ENCODE results near the gene CNOT1. TPM values are rescaled to one million over a fixed set of nuclear protein-coding genes. Genes with fewer than 3 reads are reported as not detected.

Gene CNOT1
- total RNA-seq, 1 experiment from 2014 or later = 328 TPM

DNA sequence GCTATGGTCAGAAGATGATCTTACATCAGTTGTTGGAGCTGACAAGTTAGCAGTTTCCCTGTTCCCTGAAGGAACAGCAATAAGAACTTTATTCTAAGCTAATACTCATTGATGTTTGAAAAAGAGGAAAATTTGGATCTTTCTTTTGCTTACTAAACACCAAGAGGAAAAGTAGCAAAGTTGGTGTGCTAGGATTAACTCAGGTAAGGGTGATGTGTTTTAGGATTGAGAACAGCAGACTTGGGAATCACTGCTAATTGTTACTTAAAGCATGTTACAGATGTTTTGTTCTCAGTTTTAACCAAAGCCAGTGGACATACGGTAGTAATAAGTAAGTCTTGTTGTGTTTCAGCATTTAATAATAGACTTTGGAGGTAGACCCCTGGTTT lies 110.7 kb downstream of the CNOT1 start:
- H3K4me3 Mint-ChIP-seq = no peak overlapping the region
- Histone ChIP-seq H3K56ac (ENCODE audit: insufficient read length, low read depth, low read length) (no peak overlapping the region), H3T11ph (ENCODE audit: low read length) (no peak overlapping the region), H2BK120ac (ENCODE audit: low read depth, low read length, poor library complexity, severe bottlenecking) (no peak overlapping the region), H3K79me1 (ENCODE audit: insufficient read depth, low read depth, low read length, poor library complexity, severe bottlenecking) (no peaks in the 10 kb centered on the region), H2BK15ac (ENCODE audit: low read depth, low read length) (no peak overlapping the region), H4K8ac (replicated peaks; ENCODE audit: insufficient read length, low read depth, low read length) (no peak overlapping the region), H3K18ac (ENCODE audit: insufficient read length, low read depth, low read length) (no peak overlapping the region), H3K4ac (ENCODE audit: low read depth, low read length) (no peak overlapping the region), H4K20me1 (ENCODE audit: control insufficient read depth, insufficient read depth, insufficient read length) (no peaks in the 10 kb centered on the region), H3K27me3 (ENCODE audit: insufficient read depth, low read length) (no peaks in the 10 kb centered on the region), H3K4me1 (ENCODE audit: insufficient read depth, low read length) (0 out of 2 replicates have a peak, but pooled peaks cover 3% of the 10 kb centered on the region), H3K23ac (ENCODE audit: insufficient read length, low read depth, low read length) (no peak overlapping the region), H3K27ac (ENCODE audit: insufficient read length, low read depth, low read length) (no peak overlapping the region), H3K4me2 (ENCODE audit: insufficient read depth, insufficient read length, low read length) (no peak overlapping the region), H2BK12ac (ENCODE audit: insufficient read length, low read depth, low read length) (no peak overlapping the region), H2BK5ac (ENCODE audit: insufficient read length, low read length) (no peak overlapping the region), H2AFZ (ENCODE audit: low read length) (no peak overlapping the region), H3K9ac (ENCODE audit: extremely low read depth, insufficient read length, low read length) (no peak overlapping the region), H4K91ac (ENCODE audit: insufficient read length, low read depth, low read length) (no peak overlapping the region), H3K23me2 (ENCODE audit: insufficient read length, low read depth, low read length, poor library complexity, severe bottlenecking) (no peaks in the 10 kb centered on the region), H2AK5ac (ENCODE audit: insufficient read length, low read length) (no peak overlapping the region), H2BK20ac (ENCODE audit: low read depth, low read length, poor library complexity, severe bottlenecking) (no peak overlapping the region), H3K79me2 (ENCODE audit: insufficient read depth, low read length) (no peaks in the 10 kb centered on the region), H4K5ac (ENCODE audit: insufficient read length, low read depth, low read length) (no peak overlapping the region), H3K9me3 (ENCODE audit: control insufficient read depth, low read depth, low read length) (no peaks in the 10 kb centered on the region), H3K14ac (ENCODE audit: insufficient read depth, low read length) (no peak overlapping the region)
- peaks cover 26 to 84% (median 61%) of the 10 kb centered on the region in 3 experiments; a peak in 6 of 7 replicates for H3K36me3 Mint-ChIP-seq (ENCODE audit: insufficient read depth in 1 of 3, low read depth in 3 of 3)
- H3K27me3 Mint-ChIP-seq (ENCODE audit: low read depth) = no peaks in the 10 kb centered on the region; the same call in 1 of the 2 replicates
- WGBS (ENCODE audit: extremely low coverage, insufficient read length, low lambda C conversion rate) = no CpG with 5 or more reads among the region's 1 CpG
- TF ChIP-seq, protein P1, sequence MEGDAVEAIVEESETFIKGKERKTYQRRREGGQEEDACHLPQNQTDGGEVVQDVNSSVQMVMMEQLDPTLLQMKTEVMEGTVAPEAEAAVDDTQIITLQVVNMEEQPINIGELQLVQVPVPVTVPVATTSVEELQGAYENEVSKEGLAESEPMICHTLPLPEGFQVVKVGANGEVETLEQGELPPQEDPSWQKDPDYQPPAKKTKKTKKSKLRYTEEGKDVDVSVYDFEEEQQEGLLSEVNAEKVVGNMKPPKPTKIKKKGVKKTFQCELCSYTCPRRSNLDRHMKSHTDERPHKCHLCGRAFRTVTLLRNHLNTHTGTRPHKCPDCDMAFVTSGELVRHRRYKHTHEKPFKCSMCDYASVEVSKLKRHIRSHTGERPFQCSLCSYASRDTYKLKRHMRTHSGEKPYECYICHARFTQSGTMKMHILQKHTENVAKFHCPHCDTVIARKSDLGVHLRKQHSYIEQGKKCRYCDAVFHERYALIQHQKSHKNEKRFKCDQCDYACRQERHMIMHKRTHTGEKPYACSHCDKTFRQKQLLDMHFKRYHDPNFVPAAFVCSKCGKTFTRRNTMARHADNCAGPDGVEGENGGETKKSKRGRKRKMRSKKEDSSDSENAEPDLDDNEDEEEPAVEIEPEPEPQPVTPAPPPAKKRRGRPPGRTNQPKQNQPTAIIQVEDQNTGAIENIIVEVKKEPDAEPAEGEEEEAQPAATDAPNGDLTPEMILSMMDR (conservative IDR thresholded peaks at IDR 0.05) = no peak
- H3K4me1 Mint-ChIP-seq = peaks cover 10 to 18% of the 10 kb centered on the region in 2 experiments
- no peak overlapping the region; a peak in 1 of 7 replicates for H3K27ac Mint-ChIP-seq
- no peaks in the 10 kb centered on the region; a peak in 2 of 5 replicates for H3K9me3 Mint-ChIP-seq
- no peak for DNase-seq

All from H9 (cell line).